Ramos (cell line): ENCODE data around the gene KMT2D.

Source experiments
- in situ Hi-C: fragments of 300-500 bp; cut with MboI; formaldehyde crosslinking; loops from one replicate; pipeline ENCODE4 v1.14.3; 2022; ENCODE audit warnings: low sequenced_read_pairs; ENCODE audit not compliant: unreplicated experiment

Gene KMT2D

GRCh38 chr12:49089821-49090773 is 29.5 kb upstream of the KMT2D start:
- in situ Hi-C loops: loop anchor here (10.0 kb wide), 1 partner anchor 145 kb away; no protein-coding TSS in a partner anchor

- in situ Hi-C loops: no loop called here
Observed at GRCh38 chr12:49088932-49089330, 28.3 kb upstream of the KMT2D start.

GRCh38 chr12:49088150-49088931 is 27.7 kb upstream of the KMT2D start:
- in situ Hi-C loops: no loop called here

GRCh38 chr12:49086116-49086515 is 25.5 kb upstream of the KMT2D start:
- in situ Hi-C loops: no loop called here

- in situ Hi-C loops: no loop called here
Observed at GRCh38 chr12:49084438-49084837, 23.8 kb upstream of the KMT2D start.

- in situ Hi-C loops: no loop called here
Observed at GRCh38 chr12:49079793-49080192, 19.2 kb upstream of the KMT2D start.

GRCh38 chr12:49070971-49071370 is 10.4 kb upstream of the KMT2D start:
- in situ Hi-C loops: no loop called here

- in situ Hi-C loops: loop anchor here (10.0 kb wide), 1 partner anchor 165 kb away; no protein-coding TSS in a partner anchor
Observed at GRCh38 chr12:49069507-49070346, 9.1 kb upstream of the KMT2D start, which contains the start of gene RHEBL1. Gene RHEBL1, minus strand, starts transcription at chr12:49069979. Its CDS starts 194 bp downstream, at chr12:49069785.

GRCh38 chr12:49068879-49069506 is 8.4 kb upstream of the KMT2D start:
- in situ Hi-C loops: loop anchor here (10.0 kb wide), 1 partner anchor 166 kb away; no protein-coding TSS in a partner anchor

GRCh38 chr12:49066120-49066519 is 5.5 kb upstream of the KMT2D start:
- in situ Hi-C loops: loop anchor here (10.0 kb wide), 1 partner anchor 169 kb away; no protein-coding TSS in a partner anchor

- in situ Hi-C loops: loop anchor here (10.0 kb wide), 1 partner anchor 170 kb away; no protein-coding TSS in a partner anchor
Observed at GRCh38 chr12:49064767-49065152, 4.2 kb upstream of the KMT2D start.

GRCh38 chr12:49061916-49062315 is 1.3 kb upstream of the KMT2D start:
- in situ Hi-C loops: loop anchor here (10.0 kb wide), 1 partner anchor 173 kb away; no protein-coding TSS in a partner anchor

GRCh38 chr12:49061157-49061650 is 610 bp upstream of the KMT2D start:
- in situ Hi-C loops: loop anchor here (10.0 kb wide), 1 partner anchor 174 kb away; no protein-coding TSS in a partner anchor

- in situ Hi-C loops: loop anchor here (10.0 kb wide), 1 partner anchor 175 kb away; no protein-coding TSS in a partner anchor
Observed at GRCh38 chr12:49059299-49060171, 1.1 kb downstream of the KMT2D start.

- in situ Hi-C loops: no loop called here
Observed at GRCh38 chr12:49059045-49059298, 1.6 kb downstream of the KMT2D start.

- in situ Hi-C loops: no loop called here
Observed at GRCh38 chr12:49058366-49059044, 2.1 kb downstream of the KMT2D start.

- in situ Hi-C loops: no loop called here
Observed at GRCh38 chr12:49057888-49058287, 2.7 kb downstream of the KMT2D start.
